Kidney epithelial cell (primary cell): Measurements from ENCODE around the gene A2M. TPM values are rescaled to one million over a fixed set of nuclear protein-coding genes. Genes with fewer than 3 reads are reported as not detected.

Source experiments
- DNase-seq: peaks from one replicate; pipeline ENCODE4 v3.0.0-alpha.2; 2010; ENCODE audit warnings: low read depth
- H3K27me3 ChIP-seq: 2 replicates; pipeline ENCODE4 v1.6.0; 2011; ENCODE audit warnings: low read length; ENCODE audit not compliant: control insufficient read depth, insufficient read depth
- H3K36me3 ChIP-seq: 2 replicates; pipeline ENCODE4 v1.5.1; 2011; ENCODE audit warnings: low read length; ENCODE audit not compliant: control insufficient read depth, insufficient read depth
- H3K4me3 ChIP-seq: 2 replicates; pipeline ENCODE4 v1.5.1; 2011; ENCODE audit warnings: low read depth, mild to moderate bottlenecking, control low read depth, low read length
- total RNA-seq: library from RNA; depleted of rRNA; stranded (reverse); fragments of >200 nt; gene quantifications from 2 replicates; pipeline ENCODE4 v1.2.3, GENCODE V29; 2015
- TF ChIP-seq, protein P1 (sequence below): IDR thresholded peaks from 2 replicates; pipeline ENCODE4 v1.5.1; 2011; ENCODE audit warnings: mild to moderate bottlenecking, moderate library complexity, low read length, control low read depth, inconsistent platforms; ENCODE audit not compliant: insufficient read depth, poor library complexity, severe bottlenecking

Gene A2M
- total RNA-seq, 1 donor from 2014 or later: 5.1 TPM

DNA sequence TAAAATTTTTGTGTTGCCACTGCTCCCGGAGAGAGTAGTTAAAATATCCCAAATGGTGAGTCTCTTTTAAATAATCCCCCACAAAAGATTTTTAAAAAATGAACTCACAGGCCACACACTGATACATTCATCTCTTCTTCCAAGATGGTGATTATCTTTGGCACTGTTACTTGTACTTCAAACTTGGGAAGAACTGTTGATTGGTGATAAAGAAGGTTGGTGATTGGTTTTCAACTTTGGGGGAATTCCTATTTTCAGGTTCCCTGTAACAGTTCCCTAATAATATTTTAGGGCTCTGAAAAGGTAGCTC is 6.6 kb downstream of the A2M start:
- TF ChIP-seq, protein P1, sequence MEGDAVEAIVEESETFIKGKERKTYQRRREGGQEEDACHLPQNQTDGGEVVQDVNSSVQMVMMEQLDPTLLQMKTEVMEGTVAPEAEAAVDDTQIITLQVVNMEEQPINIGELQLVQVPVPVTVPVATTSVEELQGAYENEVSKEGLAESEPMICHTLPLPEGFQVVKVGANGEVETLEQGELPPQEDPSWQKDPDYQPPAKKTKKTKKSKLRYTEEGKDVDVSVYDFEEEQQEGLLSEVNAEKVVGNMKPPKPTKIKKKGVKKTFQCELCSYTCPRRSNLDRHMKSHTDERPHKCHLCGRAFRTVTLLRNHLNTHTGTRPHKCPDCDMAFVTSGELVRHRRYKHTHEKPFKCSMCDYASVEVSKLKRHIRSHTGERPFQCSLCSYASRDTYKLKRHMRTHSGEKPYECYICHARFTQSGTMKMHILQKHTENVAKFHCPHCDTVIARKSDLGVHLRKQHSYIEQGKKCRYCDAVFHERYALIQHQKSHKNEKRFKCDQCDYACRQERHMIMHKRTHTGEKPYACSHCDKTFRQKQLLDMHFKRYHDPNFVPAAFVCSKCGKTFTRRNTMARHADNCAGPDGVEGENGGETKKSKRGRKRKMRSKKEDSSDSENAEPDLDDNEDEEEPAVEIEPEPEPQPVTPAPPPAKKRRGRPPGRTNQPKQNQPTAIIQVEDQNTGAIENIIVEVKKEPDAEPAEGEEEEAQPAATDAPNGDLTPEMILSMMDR: no peak
- Histone ChIP-seq H3K27me3 (no peaks in the 10 kb centered on the region), H3K4me3 (no peak overlapping the region), H3K36me3 (no peaks in the 10 kb centered on the region)
- DNase-seq: no peak

DNA sequence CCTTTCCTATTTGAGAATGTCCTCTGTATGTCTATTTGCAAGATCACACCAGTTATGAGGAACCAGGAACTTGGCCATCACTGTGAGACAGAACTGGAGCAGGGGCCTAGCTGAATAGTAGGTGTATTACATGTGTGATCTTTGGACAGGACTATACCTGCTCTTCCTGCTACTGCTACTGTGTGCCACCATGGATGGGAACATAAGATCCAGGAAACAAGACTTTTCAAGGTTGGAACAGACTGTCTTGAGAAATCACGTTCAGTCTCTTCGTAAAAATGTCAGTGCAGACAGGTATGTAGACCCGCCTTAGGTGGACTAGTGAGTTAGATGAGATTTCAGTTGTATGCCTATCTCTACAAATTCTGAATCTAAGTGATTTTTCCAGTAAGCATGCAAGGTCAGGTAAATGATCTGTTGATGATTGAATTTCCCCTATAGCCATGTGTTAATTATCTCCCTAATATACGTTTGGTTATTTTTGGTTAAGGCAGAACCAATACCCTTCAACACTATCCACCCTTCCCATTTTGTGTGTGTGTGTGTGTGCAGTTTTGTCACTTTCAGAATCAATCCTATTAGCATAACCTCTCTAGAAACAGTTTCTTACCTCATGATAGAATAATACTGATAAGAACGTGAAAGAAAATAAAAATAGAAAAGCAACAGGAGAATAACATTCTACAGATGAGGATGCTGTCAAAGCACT is 7.1 kb downstream of the A2M start:
- Histone ChIP-seq H3K36me3 (no peaks in the 10 kb centered on the region), H3K27me3 (no peaks in the 10 kb centered on the region), H3K4me3 (no peak overlapping the region)
- DNase-seq: no peak
- TF ChIP-seq, protein P1: no peak

GRCh38 chr12:9107542-9107873 is 8.2 kb downstream of the A2M start:
- Histone ChIP-seq H3K27me3 (no peaks in the 10 kb centered on the region), H3K4me3 (no peak overlapping the region), H3K36me3 (no peaks in the 10 kb centered on the region)
- TF ChIP-seq, protein P1: no peak
- no peak for DNase-seq

DNA sequence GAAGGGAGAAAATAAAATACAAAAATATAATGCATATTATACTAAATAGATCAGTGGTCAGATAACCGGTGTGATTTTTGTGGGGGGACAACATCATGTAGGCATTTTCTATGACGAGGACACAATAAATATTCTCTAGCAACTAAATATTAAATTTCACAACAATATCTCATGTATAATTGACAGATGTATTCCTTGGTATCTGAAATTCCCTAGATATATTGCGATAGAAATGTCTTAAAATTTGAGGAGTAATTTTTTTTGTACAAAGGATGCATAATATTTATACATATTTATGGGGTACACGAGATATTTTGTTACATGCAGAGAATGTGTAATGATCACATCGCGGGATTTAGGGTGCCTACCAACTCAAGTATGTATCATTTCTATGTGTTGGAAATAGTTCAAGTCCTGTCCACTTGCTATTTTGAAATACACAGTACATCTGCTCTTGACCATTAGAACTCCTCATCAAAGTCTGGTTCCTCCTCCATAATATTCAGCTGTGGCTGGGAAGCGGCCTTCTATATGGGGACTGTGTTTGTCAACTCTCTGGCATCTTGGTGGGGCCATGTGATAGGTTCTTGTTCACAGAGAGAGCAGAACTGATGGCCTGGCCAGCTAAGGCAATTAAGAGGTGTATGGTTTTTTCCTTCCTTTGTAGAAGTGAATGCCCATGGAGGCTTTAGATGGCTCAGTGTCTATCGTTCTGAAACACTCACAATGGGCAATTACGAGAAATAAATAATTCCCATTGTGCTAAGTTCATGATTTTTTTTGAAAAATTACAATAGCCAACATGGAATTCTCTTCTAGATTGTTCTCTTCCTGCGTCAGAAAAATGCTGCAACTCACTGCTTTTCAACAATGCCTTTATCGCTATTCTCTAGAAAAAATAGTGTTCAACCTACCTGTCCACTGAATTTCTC is 8.8 kb downstream of the A2M start:
- no peak for DNase-seq
- H3K27me3 ChIP-seq: no peaks in the 10 kb centered on the region
- no peak overlapping the region for H3K4me3 ChIP-seq
- H3K36me3 ChIP-seq: no peaks in the 10 kb centered on the region
- TF ChIP-seq, protein P1: no peak

DNA sequence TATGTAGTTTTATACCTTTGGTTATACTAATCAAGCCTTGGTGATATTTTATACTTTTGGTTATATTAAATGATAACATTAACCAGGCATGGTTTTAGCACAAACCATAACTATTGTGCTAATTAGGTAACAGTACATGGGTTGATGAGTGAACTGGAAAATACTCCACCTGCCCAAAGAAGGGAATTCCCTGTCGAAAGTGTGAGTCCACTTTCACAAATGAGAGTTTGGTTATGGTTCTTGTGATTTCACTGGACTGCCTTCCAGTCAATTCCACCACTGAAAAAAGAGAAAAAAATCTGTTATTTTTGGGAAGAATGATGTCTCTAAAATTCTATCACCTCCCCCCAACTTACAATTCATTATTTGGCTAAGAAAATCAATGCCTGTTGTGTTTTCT is 9.7 kb downstream of the A2M start:
- no peaks in the 10 kb centered on the region for H3K36me3 ChIP-seq

More for the DNA sequence above, 9.7 kb downstream of the A2M start:
- DNase-seq: no peak
- TF ChIP-seq, protein P1: no peak
- no peak overlapping the region for H3K4me3 ChIP-seq
- H3K27me3 ChIP-seq: no peaks in the 10 kb centered on the region
